Glomerular visceral epithelial cell (primary cell): ENCODE results near the gene SLN.

Experiments
- DNase-seq: peaks from one replicate; pipeline ENCODE4 v3.0.0-alpha.2; 2016; ENCODE audit errors: extremely low spot score

Gene SLN

DNA sequence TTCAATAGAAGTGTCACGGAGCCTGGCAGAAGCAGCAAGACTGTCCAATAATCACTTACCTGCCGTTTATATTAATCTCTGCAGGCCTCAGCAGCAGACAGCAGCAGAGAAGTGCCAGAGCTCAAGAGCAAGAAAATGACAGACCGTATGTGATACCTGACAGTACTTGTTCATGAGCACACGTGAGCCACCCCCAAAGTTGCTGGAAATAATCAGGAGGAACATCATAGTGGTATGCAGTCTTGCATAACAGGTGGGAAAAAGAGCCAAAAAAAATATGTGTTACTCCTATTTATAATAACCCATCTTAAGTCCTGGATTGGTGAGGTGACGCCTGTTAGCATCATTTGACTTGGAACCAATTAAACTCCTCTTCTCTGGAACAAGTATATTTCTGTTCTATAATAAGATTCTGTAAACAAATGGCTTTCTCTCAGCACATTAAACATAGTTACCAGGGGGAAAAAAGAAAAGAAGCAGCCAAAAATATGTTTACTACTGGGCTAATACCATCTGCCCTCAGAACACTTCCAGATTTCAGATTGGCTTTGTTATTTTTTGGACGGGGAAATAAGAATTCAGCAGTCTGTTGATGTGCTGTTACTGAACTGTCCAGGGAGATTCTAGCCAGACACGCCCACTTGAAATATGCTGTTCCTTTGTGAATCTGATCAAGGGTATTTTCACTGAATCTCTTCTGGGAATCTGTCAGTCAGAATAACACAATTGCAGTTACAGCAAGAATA, 7.9 kb upstream of the SLN start:
- DNase-seq = no peak

DNA sequence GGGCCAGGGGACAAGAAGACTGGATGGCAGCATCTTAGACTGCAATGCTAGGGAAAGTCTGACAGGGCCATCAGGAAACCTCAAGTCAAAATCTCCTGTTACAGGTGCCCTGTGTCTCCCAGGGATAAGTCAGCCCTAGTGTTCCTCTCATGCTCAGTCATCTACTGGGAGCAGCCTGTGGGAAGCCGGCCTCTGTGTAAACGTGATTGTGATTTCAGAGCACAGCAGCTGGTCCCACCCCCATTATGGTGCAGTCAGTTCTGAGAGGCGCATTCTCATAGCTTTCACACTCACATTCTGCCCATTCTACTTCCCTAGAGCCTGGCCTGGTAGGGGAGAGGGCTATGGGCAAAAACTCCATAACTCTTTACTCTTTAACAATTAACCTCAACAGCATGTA, 7.2 kb upstream of the SLN start:
- peak; percentile 22 for DNase-seq

- DNase-seq = peak; percentile 74
Measured at GRCh38 chr11:107716884-107717532, 5.2 kb upstream of the SLN start.

- no peak for DNase-seq
Measured at GRCh38 chr11:107713009-107713408, 1.2 kb upstream of the SLN start.

DNA sequence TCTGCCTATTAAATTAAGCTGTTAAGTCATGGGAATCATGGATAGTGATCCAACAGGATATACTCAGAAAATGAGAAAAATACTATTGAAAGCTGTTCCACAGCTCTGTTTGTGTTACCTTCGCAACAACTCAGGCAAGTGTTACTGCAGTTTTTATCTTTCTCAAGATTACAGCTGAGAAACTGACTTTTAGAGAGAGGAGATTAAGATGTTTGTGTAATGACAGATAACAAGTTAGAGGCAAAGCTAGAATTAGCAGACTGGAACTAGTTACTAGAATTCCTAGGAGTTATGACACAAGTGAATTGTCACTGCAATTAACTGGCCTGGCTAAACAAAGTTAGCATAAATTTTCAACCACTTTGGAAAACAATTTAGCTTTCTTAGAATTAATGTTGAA, 1.6 kb downstream of the SLN start:
- no peak for DNase-seq

- no peak for DNase-seq
Measured at GRCh38 chr11:107708792-107709191, 3.1 kb downstream of the SLN start.

DNA sequence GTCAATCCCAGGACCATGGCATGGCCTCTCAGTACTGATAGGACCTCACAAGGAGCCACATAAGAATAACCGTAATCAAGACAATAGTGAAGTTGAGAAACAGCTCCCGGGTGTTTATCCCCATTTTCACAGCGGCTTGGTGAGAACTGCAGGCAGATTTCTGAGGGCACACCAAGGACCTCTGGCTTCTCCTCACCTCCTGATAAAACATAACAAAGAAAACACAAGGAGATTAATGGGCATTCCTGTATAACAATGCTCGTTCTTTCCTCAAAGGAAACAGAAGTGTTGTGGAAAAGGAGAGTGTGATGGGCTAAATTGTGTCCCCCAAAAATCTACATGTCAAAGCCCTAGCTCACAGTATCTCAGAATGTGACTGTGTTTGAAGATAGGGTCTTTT, 4.0 kb downstream of the SLN start:
- DNase-seq = no peak

DNA sequence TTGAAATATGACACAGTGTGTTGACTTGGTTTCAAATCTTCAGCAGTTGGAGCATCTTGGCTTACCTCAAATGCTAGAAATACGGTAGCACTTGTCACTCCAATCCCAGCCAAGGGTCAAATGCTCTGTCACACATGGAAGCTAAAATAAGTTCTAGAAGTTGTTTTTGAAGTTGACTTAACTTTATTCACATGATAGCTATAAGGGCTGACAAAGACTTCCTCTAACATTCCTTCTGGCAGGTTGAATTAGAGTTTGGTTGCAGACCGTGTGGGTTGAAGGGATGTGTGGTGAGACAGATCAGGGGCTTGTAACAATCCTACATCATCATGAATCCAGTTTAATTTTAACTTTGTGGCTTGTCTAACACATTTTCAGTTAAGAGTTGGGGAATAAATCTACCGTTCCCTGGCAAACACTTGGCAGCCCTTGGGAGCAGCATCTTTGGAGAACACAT, 4.6 kb downstream of the SLN start:
- peak; percentile 84 for DNase-seq

- DNase-seq = peak; percentile 68
Measured at GRCh38 chr11:107706531-107706930, 5.3 kb downstream of the SLN start.

DNA sequence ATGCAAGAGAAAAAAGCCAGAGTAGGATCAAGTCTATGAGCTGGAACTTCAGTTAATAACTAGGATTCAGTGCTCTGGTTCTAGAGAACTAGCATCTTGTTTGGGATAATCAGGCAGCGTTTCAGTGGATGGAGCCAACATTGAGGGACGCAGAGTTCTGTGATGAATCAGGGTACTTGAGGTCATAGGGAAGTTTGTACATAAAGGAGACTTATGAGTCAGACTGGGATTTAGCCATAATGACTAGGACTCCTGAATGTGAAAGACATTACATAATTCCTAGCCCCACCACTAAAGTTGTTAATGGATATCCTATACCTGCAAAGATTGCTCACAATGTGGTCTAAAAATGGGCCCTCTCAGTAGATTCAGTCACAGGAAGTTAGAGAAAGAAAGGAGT, 6.8 kb downstream of the SLN start:
- DNase-seq = peak; percentile 90

- DNase-seq = peak; percentile 86
Measured at GRCh38 chr11:107704451-107704850, 7.4 kb downstream of the SLN start.

DNA sequence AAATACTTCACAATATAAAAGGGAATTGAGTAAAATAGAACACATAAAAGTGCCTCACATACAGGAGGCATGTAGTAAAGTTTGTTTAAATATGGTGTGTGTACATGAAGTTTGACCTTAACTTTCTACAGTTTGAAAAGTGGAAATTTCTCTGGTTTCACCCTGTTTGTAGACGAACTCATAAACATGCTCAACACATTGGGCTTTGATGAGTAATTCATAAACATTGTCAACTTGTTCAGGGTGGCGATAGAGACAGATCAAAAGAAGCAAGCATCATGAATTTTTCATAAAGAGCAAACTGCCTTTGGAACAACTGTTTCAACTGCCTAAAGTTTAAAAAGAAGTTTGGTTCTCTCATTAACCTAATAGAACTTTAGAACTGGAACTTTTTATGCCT, 9.1 kb downstream of the SLN start:
- DNase-seq = no peak

DNA sequence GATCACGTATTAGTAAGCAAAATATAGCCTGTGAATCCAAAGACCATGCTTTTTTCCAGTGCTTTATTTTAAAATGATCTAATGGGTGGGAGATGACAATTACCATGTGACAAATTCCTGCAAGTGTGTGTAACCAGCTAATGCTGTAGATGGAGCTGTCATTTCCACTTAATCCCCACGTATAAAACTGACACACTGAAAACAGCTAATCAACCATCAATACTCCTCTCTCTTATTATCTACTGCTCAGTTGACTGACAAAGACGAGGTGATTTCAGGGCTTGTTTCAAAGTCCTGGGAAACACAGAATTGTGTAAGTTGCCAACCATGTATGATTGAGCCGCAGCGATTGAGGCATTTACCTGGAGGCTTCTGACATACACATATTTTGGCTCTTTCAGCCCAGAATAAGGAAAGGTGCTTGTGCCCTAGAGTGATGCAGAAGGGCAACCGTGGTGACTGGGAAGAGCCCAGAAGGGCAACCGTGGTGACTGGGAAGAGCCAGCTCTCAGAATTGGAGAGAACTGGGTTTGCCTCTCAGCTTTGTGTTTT, 9.7 kb downstream of the SLN start:
- DNase-seq = no peak

- DNase-seq = no peak
Measured at GRCh38 chr11:107699371-107700285, 12.2 kb downstream of the SLN start.

GRCh38 chr11:107697291-107697690, 14.6 kb downstream of the SLN start:
- no peak for DNase-seq

DNA sequence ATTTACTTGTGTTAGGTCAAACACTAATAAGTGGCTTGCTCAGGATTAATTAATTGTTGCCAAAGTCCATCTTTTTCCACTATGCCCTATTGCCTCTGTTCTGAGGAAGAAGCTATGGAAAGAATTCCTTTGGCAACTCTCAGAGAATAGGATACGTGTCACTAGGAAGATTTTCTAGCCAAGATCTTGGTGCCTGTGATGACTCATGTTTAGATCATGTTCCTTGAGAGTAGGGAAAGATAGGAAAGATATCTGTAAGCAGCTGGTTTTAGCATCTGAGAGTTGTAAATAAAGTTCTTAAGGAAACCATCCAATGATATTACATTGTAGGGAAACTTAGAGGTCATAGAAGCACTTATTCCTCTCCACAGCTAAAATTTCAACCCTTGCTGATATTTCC, 15.7 kb downstream of the SLN start:
- peak; percentile 78 for DNase-seq

- DNase-seq = no peak
Measured at GRCh38 chr11:107695446-107695845, 16.4 kb downstream of the SLN start.

- no peak for DNase-seq
Measured at GRCh38 chr11:107691000-107691750, 20.7 kb downstream of the SLN start.

DNA sequence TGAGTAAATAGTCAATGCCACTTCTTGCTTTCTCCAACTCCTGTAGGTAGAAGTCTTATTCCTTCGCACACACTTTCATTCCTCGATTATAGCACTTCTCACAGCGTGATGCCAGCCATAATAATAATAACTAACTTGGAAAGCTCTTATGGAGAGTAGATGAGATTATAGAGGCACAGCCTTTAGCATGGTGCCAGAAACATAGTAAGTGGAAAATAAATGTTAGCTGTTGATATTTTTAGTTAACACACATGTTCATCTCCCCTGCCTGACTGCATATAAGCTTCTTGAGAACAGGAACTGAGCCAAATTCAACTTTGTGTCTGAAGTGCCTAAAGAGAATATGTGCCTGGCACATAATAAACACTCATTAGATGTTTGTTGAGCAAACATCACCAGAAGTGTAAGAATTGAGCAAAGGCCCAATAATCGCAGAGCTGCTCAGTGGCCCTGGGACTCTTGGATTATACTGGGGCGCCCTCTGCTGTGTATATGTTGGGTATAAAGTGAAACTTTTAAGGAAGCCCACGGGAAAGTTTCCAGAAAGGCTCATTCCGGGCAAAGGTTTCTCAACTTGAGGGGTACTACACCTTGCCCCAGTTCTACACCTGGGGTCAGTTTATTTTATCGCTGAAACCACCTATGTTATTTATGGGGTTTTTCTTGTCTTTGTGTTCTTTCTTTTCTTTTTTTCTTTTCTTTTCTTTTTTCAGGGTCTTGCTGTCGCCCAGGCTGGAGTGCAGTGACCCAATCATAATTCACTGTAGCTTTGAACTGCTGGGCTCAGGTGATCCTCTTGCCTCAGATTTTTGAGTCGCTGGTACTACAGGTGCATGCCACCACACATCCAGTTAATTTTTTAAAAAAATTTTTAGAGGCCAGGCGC, 22.3 kb downstream of the SLN start:
- peak; percentile 61 for DNase-seq

GRCh38 chr11:107688322-107688918, 23.4 kb downstream of the SLN start:
- no peak for DNase-seq
